IMR-90 (cell line): Measurements from ENCODE around the gene GPR152. TPM values are rescaled to one million over a fixed set of nuclear protein-coding genes. Genes with fewer than 3 reads are reported as not detected.

Source experiments
- CTCF ChIP-seq: conservative IDR thresholded peaks from 2 replicates; pipeline ENCODE4 v1.5.1; 2012; ENCODE audit warnings: mild to moderate bottlenecking, low read depth, low read length, improper control_type of control experiment
- polyA plus RNA-seq, 3 experiments: library from polyadenylated mRNA; depleted of rRNA; stranded (reverse); fragments of >200 nt; gene quantifications; 2 replicates each; pipeline ENCODE4 v1.2.3, GENCODE V29; 2012; ENCODE audit warnings: low replicate concordance in 1 of 3
- total RNA-seq: library from RNA; depleted of rRNA; stranded (reverse); fragments of >200 nt; gene quantifications from 2 replicates; pipeline ENCODE4 v1.2.3, GENCODE V29; 2012

GPR152 gene
- total and polyA plus RNA-seq, 2 of the 4 experiments (the other 2 are of a cell fraction) = not detected

- no peak for TF ChIP-seq CTCF
These were observed 42.1 kb upstream of the GPR152 start (continued) for GRCh38 chr11:67494371-67495233.
